ENCODE results near the gene THBS3. TPM values are rescaled to one million over a fixed set of nuclear protein-coding genes. Genes with fewer than 3 reads are reported as not detected.
A peak's percentile ranks its signal among the peaks of the same experiment; 100 is the strongest.

The THBS3 gene
- total and polyA plus RNA-seq, 2 of the 13 experiments (the other 11 are each of a cell fraction or from before 2014, with no cell fraction given) = 0.86 to 3.6 TPM

- peak; percentile 32; the same call in 1 of the 2 replicates for TF ChIP-seq ZMAT3 (CRISPR knock-in tag; conservative IDR thresholded peaks at IDR 0.05)
- TF ChIP-seq ZBED4 (CRISPR knock-in tag; IDR thresholded peaks at IDR 0.05; ENCODE audit: borderline replicate concordance) = peak; percentile 70
- TF ChIP-seq ZNF468 (CRISPR knock-in tag; IDR thresholded peaks at IDR 0.05) = no peak; the same call in 1 of the 2 replicates
- no peak; the same call in 1 of the 2 replicates for TF ChIP-seq MAF1 (CRISPR knock-in tag; IDR thresholded peaks at IDR 0.05; ENCODE audit: borderline replicate concordance)
- TF ChIP-seq MATR3 (CRISPR knock-in tag; IDR thresholded peaks at IDR 0.05) = no peak
- no peak for TF ChIP-seq CENPBD1 (CRISPR knock-in tag; IDR thresholded peaks at IDR 0.05; ENCODE audit: borderline replicate concordance, low read depth)
- no peak; the same call in 1 of the 2 replicates for TF ChIP-seq ZNF710 (CRISPR knock-in tag; IDR thresholded peaks at IDR 0.05; ENCODE audit: borderline replicate concordance)
- TF ChIP-seq JUND (CRISPR knock-in tag; IDR thresholded peaks at IDR 0.05) = 0 out of 2 replicates have a peak, but pooled peaks have one; percentile 21
- no peak; the same call in 1 of the 2 replicates for TF ChIP-seq HNF4A (CRISPR knock-in tag; IDR thresholded peaks at IDR 0.05)
- no peak for TF ChIP-seq RARG (CRISPR knock-in tag; IDR thresholded peaks at IDR 0.05; ENCODE audit: low read depth)
- 0 out of 2 replicates have a peak, but pooled peaks have one; percentile 83 for TF ChIP-seq ZBTB42 (CRISPR knock-in tag; IDR thresholded peaks at IDR 0.05)
- TF ChIP-seq HIC2 (CRISPR knock-in tag; IDR thresholded peaks at IDR 0.05; ENCODE audit: low read depth) = no peak
- TF ChIP-seq ARID4A (CRISPR knock-in tag; IDR thresholded peaks at IDR 0.05; ENCODE audit: borderline replicate concordance) = peak; percentile 85; the same call in 1 of the 2 replicates
- TF ChIP-seq SETDB1 (CRISPR knock-in tag; IDR thresholded peaks at IDR 0.05; ENCODE audit: borderline replicate concordance) = no peak
- no peak for TF ChIP-seq ZC3H13 (CRISPR knock-in tag; IDR thresholded peaks at IDR 0.05)
Observed at GRCh38 chr1:155172732-155173477, 34.8 kb downstream of the THBS3 start, which contains the start of gene KRTCAP2 (continued).
